GM18498 (cell line): ENCODE measurements around the gene CHAMP1.
"Not testable (repeated sequence)": the region's sequence is repeated elsewhere in the genome, so short reads cannot be mapped to it uniquely, and the experiment has no call there.

ENCODE experiments used
- ATAC-seq: cut with Tn5 transposase; IDR thresholded peaks from one replicate; pipeline ENCODE4 v1.9.1; 2021; ENCODE audit warnings: mild to moderate bottlenecking, moderate library complexity; ENCODE audit not compliant: unreplicated experiment

CHAMP1 gene

GRCh38 chr13:114328595-114328994 lies 14.3 kb downstream of the CHAMP1 start:
- no peak for ATAC-seq

- ATAC-seq: no peak
Measured at GRCh38 chr13:114330086-114330485, 15.8 kb downstream of the CHAMP1 start.

- not testable (repeated sequence) for ATAC-seq
Measured at GRCh38 chr13:114333881-114334280, 19.6 kb downstream of the CHAMP1 start.

GRCh38 chr13:114334305-114335053 lies 20.2 kb downstream of the CHAMP1 start:
- no peak for ATAC-seq

GRCh38 chr13:114336457-114336856 lies 22.2 kb downstream of the CHAMP1 start:
- ATAC-seq: not testable (repeated sequence)

- ATAC-seq: no peak
Measured at GRCh38 chr13:114338959-114339358, 24.7 kb downstream of the CHAMP1 start.

- ATAC-seq: no peak
Measured at GRCh38 chr13:114339857-114340534, 25.7 kb downstream of the CHAMP1 start.

GRCh38 chr13:114341003-114341777 lies 26.9 kb downstream of the CHAMP1 start:
- no peak for ATAC-seq

- not testable (repeated sequence) for ATAC-seq
Measured at GRCh38 chr13:114347256-114347655, 33.0 kb downstream of the CHAMP1 start.

- ATAC-seq: not testable (repeated sequence)
Measured at GRCh38 chr13:114352763-114353162, 38.5 kb downstream of the CHAMP1 start.

GRCh38 chr13:114353382-114353781 lies 39.1 kb downstream of the CHAMP1 start:
- not testable (repeated sequence) for ATAC-seq
